CD4-positive, alpha-beta T cell treated with Interleukin-6 at 100 ng/mL for 8 hours (primary cell): Measurements from ENCODE around the gene TNFRSF19.
"Not testable (repeated sequence)": the region's sequence is repeated elsewhere in the genome, so short reads cannot be mapped to it uniquely, and the experiment has no call there.

Experiments
- DNase-seq: peaks from one replicate; pipeline ENCODE4 v3.0.0-alpha.2; 2020; ENCODE audit warnings: mixed read lengths, low spot score

Gene TNFRSF19

GRCh38 chr13:23654111-23655110, 84.2 kb downstream of the TNFRSF19 start:
- no peak for DNase-seq

- DNase-seq: no peak
Observed at GRCh38 chr13:23655321-23655720, 85.1 kb downstream of the TNFRSF19 start.

- DNase-seq: no peak
Observed at GRCh38 chr13:23656637-23657371, 86.6 kb downstream of the TNFRSF19 start.

GRCh38 chr13:23658929-23659541, 88.8 kb downstream of the TNFRSF19 start:
- DNase-seq: no peak

GRCh38 chr13:23660249-23660648, 90.0 kb downstream of the TNFRSF19 start:
- no peak for DNase-seq

- no peak for DNase-seq
Observed at GRCh38 chr13:23666582-23666981, 96.4 kb downstream of the TNFRSF19 start.

- DNase-seq: no peak
Observed at GRCh38 chr13:23667750-23668149, 97.5 kb downstream of the TNFRSF19 start.

- no peak for DNase-seq
Observed at GRCh38 chr13:23668562-23668961, 98.3 kb downstream of the TNFRSF19 start.

- no peak for DNase-seq
Observed at GRCh38 chr13:23670793-23671192, 100.6 kb downstream of the TNFRSF19 start.

- DNase-seq: no peak
Observed at GRCh38 chr13:23671377-23671776, 101.2 kb downstream of the TNFRSF19 start.

GRCh38 chr13:23671897-23672296, 101.7 kb downstream of the TNFRSF19 start:
- DNase-seq: no peak

GRCh38 chr13:23672616-23673015, 102.4 kb downstream of the TNFRSF19 start:
- DNase-seq: no peak

GRCh38 chr13:23673354-23673753, 103.1 kb downstream of the TNFRSF19 start:
- DNase-seq: no peak

GRCh38 chr13:23673867-23674605, 103.8 kb downstream of the TNFRSF19 start:
- DNase-seq: no peak

GRCh38 chr13:23674795-23675640, 104.8 kb downstream of the TNFRSF19 start:
- no peak for DNase-seq

- not testable (repeated sequence) for DNase-seq
Observed at GRCh38 chr13:23677679-23678288, 107.6 kb downstream of the TNFRSF19 start.

- DNase-seq: no peak
Observed at GRCh38 chr13:23678795-23679194, 108.6 kb downstream of the TNFRSF19 start.

GRCh38 chr13:23679220-23679619, 109.0 kb downstream of the TNFRSF19 start:
- DNase-seq: no peak

- DNase-seq: no peak
Observed at GRCh38 chr13:23680845-23681669, 110.8 kb downstream of the TNFRSF19 start.
